GM21390 (cell line): Measurements from ENCODE around the gene WASF1.
A peak's percentile ranks its signal among the peaks of the same experiment; 100 is the strongest.

ENCODE experiments used
- ATAC-seq: cut with Tn5 transposase; IDR thresholded peaks from one replicate; pipeline ENCODE4 v1.9.1; 2021; ENCODE audit not compliant: unreplicated experiment

Gene WASF1

GRCh38 chr6:110179406-110180227 is at the start of gene WASF1:
Gene WASF1 (minus strand): TSS chr6:110179670. CDS start chr6:110127601, 52,069 bp downstream.
- peak; percentile 84 for ATAC-seq

GRCh38 chr6:110226261-110226660 is 46.8 kb upstream of the WASF1 start:
- ATAC-seq = no peak

- no peak for ATAC-seq
Observed at GRCh38 chr6:110221738-110222137, 42.3 kb upstream of the WASF1 start.

GRCh38 chr6:110217266-110217665 is 37.8 kb upstream of the WASF1 start:
- no peak for ATAC-seq

- no peak for ATAC-seq
Observed at GRCh38 chr6:110216140-110216539, 36.7 kb upstream of the WASF1 start.

GRCh38 chr6:110214338-110214737 is 34.9 kb upstream of the WASF1 start:
- ATAC-seq = no peak

- ATAC-seq = no peak
Observed at GRCh38 chr6:110211753-110212152, 32.3 kb upstream of the WASF1 start.

- no peak for ATAC-seq
Observed at GRCh38 chr6:110207652-110208051, 28.2 kb upstream of the WASF1 start.

- no peak for ATAC-seq
Observed at GRCh38 chr6:110201151-110201884, 21.8 kb upstream of the WASF1 start.

GRCh38 chr6:110198561-110198960 is 19.1 kb upstream of the WASF1 start:
- no peak for ATAC-seq

- ATAC-seq = no peak
Observed at GRCh38 chr6:110196874-110197273, 17.4 kb upstream of the WASF1 start.

GRCh38 chr6:110195639-110196038 is 16.2 kb upstream of the WASF1 start:
- no peak for ATAC-seq

- ATAC-seq = no peak
Observed at GRCh38 chr6:110191477-110191876, 12.0 kb upstream of the WASF1 start.

- ATAC-seq = no peak
Observed at GRCh38 chr6:110190726-110191125, 11.3 kb upstream of the WASF1 start.

- no peak for ATAC-seq
Observed at GRCh38 chr6:110188791-110189190, 9.3 kb upstream of the WASF1 start.

GRCh38 chr6:110185879-110186278 is 6.4 kb upstream of the WASF1 start:
- ATAC-seq = peak; percentile 72

- no peak for ATAC-seq
Observed at GRCh38 chr6:110183292-110183885, 3.9 kb upstream of the WASF1 start.

GRCh38 chr6:110181131-110182030 is 1.9 kb upstream of the WASF1 start:
- ATAC-seq = no peak

- peak; percentile 47 for ATAC-seq
Observed at GRCh38 chr6:110180228-110181008, 948 bp upstream of the WASF1 start, which contains the start of gene CDC40. Gene CDC40 (plus strand): TSS chr6:110180427. CDS start chr6:110180445, 18 bp downstream.
